ENCODE results near the gene COG8. TPM values are rescaled to one million over a fixed set of nuclear protein-coding genes. Genes with fewer than 3 reads are reported as not detected.

Gene COG8
- total RNA-seq, 4 donors from 2014 or later: 27.9 to 40.1 (median 37.5) TPM

DNA sequence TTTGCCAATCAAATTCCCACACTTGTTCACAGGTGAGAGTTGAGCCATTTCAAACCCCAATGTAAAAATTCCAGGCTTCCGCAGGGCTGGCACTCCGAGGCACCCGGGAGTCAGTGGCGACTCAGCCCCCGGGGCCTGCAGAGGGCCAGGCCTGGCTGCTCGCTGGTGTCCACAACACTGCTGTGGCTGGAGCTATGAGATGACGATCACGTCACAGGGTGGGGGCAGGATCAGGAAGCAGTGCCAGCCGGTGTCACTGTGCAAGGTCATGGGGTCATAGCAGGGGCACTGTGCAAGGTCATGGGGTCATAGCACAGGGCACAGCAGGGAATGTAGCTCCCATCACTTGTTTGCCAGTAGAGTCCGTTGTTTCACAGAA is 20.5 kb downstream of the COG8 start:
- TF ChIP-seq, protein P1, sequence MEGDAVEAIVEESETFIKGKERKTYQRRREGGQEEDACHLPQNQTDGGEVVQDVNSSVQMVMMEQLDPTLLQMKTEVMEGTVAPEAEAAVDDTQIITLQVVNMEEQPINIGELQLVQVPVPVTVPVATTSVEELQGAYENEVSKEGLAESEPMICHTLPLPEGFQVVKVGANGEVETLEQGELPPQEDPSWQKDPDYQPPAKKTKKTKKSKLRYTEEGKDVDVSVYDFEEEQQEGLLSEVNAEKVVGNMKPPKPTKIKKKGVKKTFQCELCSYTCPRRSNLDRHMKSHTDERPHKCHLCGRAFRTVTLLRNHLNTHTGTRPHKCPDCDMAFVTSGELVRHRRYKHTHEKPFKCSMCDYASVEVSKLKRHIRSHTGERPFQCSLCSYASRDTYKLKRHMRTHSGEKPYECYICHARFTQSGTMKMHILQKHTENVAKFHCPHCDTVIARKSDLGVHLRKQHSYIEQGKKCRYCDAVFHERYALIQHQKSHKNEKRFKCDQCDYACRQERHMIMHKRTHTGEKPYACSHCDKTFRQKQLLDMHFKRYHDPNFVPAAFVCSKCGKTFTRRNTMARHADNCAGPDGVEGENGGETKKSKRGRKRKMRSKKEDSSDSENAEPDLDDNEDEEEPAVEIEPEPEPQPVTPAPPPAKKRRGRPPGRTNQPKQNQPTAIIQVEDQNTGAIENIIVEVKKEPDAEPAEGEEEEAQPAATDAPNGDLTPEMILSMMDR (IDR thresholded peaks at IDR 0.05; ENCODE audit: low read depth): no peak

DNA sequence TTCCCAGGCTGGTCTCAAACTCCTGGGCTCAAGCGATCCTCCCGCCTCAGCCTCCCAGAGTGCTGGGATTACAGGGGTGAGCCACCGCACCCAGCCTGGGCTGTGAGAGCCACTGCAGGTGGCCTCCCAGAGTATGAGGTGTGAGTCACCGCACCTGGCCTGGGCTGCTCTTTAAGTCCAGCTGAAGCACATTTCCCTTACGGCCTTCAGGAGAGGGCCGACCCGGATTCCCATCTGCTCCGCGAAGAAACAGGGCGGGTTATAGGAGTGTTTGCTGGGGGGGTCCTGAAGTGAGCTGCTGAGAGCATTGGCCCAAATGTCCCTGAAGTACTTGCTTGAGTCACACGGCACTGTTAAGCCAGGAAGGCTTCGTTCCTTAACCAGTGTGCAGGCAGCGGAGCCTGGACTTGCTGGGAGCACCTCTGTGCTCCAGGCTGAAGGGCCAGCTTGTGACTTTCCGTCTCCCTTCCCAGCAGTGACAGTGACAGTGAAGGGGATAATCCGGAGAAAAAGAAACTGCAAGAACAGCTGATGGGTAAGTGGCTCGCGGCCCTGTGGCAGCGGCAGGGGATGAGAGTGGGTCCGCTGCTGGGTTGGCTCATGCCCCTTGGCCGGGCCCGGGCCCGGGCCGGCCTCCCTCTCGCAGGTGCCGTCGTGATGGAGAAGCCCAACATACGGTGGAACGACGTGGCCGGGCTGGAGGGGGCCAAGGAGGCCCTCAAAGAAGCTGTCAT is 21.0 kb downstream of the COG8 start:
- TF ChIP-seq, protein P1 (IDR thresholded peaks at IDR 0.05; ENCODE audit: low read depth): no peak

DNA sequence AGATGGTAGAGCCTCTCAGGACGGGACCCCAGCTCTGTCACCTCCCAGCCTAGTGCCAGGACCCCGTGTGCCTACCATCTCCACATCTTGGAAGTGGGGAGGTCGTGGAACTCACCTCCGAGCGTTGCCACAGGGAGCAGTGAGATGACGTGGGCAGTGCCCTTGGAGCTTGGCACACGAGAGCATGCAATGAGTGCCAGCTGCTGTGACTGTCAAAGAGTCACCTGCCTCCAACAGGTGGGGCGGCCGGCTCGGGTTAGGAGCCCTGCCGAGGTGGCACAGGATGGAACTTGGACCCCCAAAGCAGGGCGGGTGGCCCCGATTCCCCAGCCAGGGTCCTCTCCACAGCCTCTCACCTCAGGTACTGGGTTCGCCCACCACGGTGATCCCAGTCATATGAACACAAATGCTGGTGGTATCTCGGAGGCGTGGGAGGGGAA is 22.7 kb downstream of the COG8 start:
- TF ChIP-seq, protein P1 (IDR thresholded peaks at IDR 0.05; ENCODE audit: low read depth): no peak

DNA sequence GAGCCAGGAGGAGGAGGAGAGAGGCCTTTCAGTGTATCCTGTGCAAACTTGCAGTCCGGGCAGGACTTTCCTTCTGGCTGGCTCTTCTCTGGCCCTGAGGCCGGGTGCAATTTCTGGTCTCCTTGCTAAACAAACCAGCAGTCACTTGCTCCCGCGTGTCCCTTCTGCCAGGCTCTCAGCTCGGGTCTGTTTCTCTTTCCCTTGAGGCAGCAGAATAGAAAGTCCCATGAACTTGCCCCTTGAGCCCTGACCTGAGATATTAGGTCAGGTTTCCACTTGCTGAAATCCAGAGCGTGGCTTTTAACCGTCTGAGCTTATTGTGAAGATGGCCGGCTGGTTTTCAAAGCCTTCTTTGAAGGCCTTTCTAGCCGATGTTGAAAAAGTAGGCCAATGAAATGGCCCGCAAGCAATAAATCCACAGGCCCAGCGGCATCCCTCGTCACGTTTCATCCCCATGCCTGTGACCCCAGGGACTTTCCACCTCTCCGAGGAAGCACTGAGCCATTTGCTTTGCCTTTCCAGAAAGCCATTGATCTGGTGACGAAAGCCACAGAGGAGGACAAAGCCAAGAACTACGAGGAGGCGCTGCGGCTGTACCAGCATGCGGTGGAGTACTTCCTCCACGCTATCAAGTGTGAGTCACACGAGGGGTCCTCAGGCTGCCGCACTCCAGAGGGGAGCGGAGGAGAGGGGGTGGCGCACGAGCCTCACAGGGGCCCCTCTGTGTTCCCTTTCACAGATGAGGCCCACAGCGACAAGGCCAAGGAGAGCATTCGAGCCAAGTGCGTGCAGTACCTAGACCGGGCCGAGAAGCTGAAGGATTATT is 23.7 kb downstream of the COG8 start:
- TF ChIP-seq, protein P1 (IDR thresholded peaks at IDR 0.05; ENCODE audit: low read depth): no peak

DNA sequence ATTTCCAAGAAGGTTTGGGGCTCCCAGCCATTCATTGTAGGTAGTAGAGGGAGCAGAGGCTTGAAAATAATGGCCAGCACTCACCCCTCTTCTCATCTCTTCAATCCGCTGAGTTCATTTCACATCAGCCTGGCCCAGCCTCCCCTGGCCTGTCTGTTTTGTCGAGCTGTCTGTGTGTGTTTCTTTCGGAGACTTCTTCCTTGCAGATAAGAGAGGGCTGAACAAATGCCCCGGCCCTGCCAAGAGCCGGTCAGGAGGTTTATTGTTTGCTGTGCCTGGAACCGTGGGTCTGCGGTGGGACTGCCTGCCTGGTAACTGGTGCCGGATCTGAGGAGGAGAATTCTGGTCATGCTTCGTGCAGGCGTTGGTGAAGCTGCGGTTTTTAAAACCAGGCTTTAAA is 24.8 kb downstream of the COG8 start:
- TF ChIP-seq, protein P1 (IDR thresholded peaks at IDR 0.05; ENCODE audit: low read depth): no peak

DNA sequence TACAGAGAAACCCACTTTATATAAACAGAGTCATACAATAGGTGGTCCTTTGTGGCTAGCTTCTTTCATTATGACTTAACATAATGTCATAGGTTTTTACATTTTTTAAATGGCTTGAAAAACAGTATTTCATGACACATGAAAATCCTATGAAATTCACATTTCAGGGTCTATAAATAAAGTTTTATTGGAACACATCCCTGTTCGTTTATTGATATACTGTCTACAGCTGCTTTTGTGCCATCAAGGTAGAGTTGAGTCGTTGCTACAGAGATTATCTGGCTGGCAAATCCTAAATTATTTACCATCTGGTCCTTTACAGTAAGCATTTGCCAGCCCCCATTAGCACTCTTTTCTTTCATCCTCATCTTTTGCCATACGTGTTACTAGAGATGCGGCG is 25.9 kb downstream of the COG8 start:
- TF ChIP-seq, protein P1 (IDR thresholded peaks at IDR 0.05; ENCODE audit: low read depth): no peak

Data from subcutaneous adipose tissue (tissue), 4 donors.